A549 treated with CORT108297 at 1 μM for 4 hours (cell line): ENCODE data around the gene PITPNM3. TPM values are rescaled to one million over a fixed set of nuclear protein-coding genes. Genes with fewer than 3 reads are reported as not detected.

ENCODE experiments used
- total RNA-seq: library from RNA; stranded (reverse); fragments of 200-300 nt; extraction: Qiagen RNA extraction; gene quantifications from 5 replicates; pipeline ENCODE4 v1.2.3, GENCODE V29; 2022

PITPNM3 gene
- 1.4 to 2.7 TPM (median 2.0 TPM) in 5 replicates for total RNA-seq

GRCh38 chr17:6556121-6557039 lies at the start of gene PITPNM3:
PITPNM3 (minus strand) TSS chr17:6556555; CDS start chr17:6556406, 149 bp downstream.

GRCh38 chr17:6443692-6444570 lies 112.4 kb downstream of the PITPNM3 start, which contains the start of gene PIMREG:
PIMREG (plus strand) TSS chr17:6444455; CDS start chr17:6445111, 656 bp downstream.

GRCh38 chr17:6435051-6435450 lies 121.3 kb downstream of the PITPNM3 start, which contains the start of gene AIPL1:
AIPL1 (minus strand) TSS chr17:6435121; CDS start chr17:6435104, 17 bp downstream.

Other genes starting within 250 kb of the PITPNM3 start
- gene AIPL1, start 121.4 kb downstream of the PITPNM3 start, total RNA-seq, result not detected in 5 replicates
- gene PIMREG, start 112.1 kb downstream of the PITPNM3 start, total RNA-seq, result 35.0 to 53.2 TPM (median 46.2 TPM) in 5 replicates
- gene KIAA0753, start 84.2 kb upstream of the PITPNM3 start, total RNA-seq, result 18.9 to 20.5 TPM (median 19.5 TPM) in 5 replicates
- gene TXNDC17, start 84.5 kb upstream of the PITPNM3 start, total RNA-seq, result 406 to 462 TPM (median 437 TPM) in 5 replicates
- gene MED31, start 95.0 kb upstream of the PITPNM3 start, total RNA-seq, result 21.4 to 40.1 TPM (median 30.8 TPM) in 5 replicates
- gene C17orf100, start 95.2 kb upstream of the PITPNM3 start, total RNA-seq, result 2.4 to 3.3 TPM (median 3.0 TPM) in 5 replicates
- gene SLC13A5, start 156.8 kb upstream of the PITPNM3 start, total RNA-seq, result 0.10 to 0.37 TPM (median 0.16 TPM) in 5 replicates
- gene XAF1, start 199.5 kb upstream of the PITPNM3 start, total RNA-seq, result 0.06 to 0.16 TPM in 2 of 5 replicates, not detected in the others
- not detected in 5 replicates for gene FBXO39, start 219.7 kb upstream of the PITPNM3 start, total RNA-seq